GM23338 (cell line): Measurements from ENCODE around the gene ANXA6. TPM values are rescaled to one million over a fixed set of nuclear protein-coding genes. Genes with fewer than 3 reads are reported as not detected.

Experiments
- ATAC-seq: fragments of 200-7000 bp; cut with Tn5 transposase; 3 replicates; pipeline ENCODE4 v1.9.1; 2020
- DNase-seq: peaks from one replicate; pipeline ENCODE4 v3.0.0-alpha.2; 2015; ENCODE audit warnings: low spot score
- H2AFZ ChIP-seq: fragments of 200-600 bp; sonication (generic); 2 replicates; pipeline ENCODE4 v1.8.0; 2016; ENCODE audit warnings: antibody characterized with exemption, mild to moderate bottlenecking, moderate library complexity
- H3F3A ChIP-seq: fragments of 200-600 bp; sonication (generic); replicated peaks from 2 replicates; pipeline ENCODE4 v1.8.0; 2017; ENCODE audit warnings: antibody characterized with exemption, mixed run types, low read depth
- H3K27ac ChIP-seq: fragments of 200-600 bp; sonication (generic); 2 replicates; pipeline ENCODE4 v1.6.1; 2016; ENCODE audit warnings: low read depth
- H3K27me3 ChIP-seq: fragments of 200-600 bp; sonication (generic); 2 replicates; pipeline ENCODE4 v1.8.0; 2016; ENCODE audit warnings: mild to moderate bottlenecking, mixed run types, moderate library complexity; ENCODE audit not compliant: insufficient read depth
- H3K36me3 ChIP-seq: fragments of 200-600 bp; sonication (generic); 2 replicates; pipeline ENCODE4 v1.8.0; 2016; ENCODE audit warnings: mild to moderate bottlenecking; ENCODE audit not compliant: insufficient read depth
- H3K4me1 ChIP-seq: fragments of 200-600 bp; sonication (generic); 2 replicates; pipeline ENCODE4 v1.8.0; 2016; ENCODE audit warnings: mild to moderate bottlenecking, moderate library complexity; ENCODE audit not compliant: insufficient read depth
- H3K4me2 ChIP-seq: fragments of 200-600 bp; sonication (generic); 2 replicates; pipeline ENCODE4 v1.7.1; 2017; ENCODE audit warnings: mixed run types
- H3K4me3 ChIP-seq: fragments of 200-600 bp; sonication (generic); 2 replicates; pipeline ENCODE4 v1.6.1; 2016; ENCODE audit warnings: mixed run types
- H3K79me2 ChIP-seq: fragments of 200-600 bp; sonication (generic); replicated peaks from 2 replicates; pipeline ENCODE4 v1.8.0; 2017; ENCODE audit warnings: mild to moderate bottlenecking; ENCODE audit not compliant: insufficient read depth
- H3K9me2 ChIP-seq: fragments of 200-600 bp; sonication (generic); 2 replicates; pipeline ENCODE4 v1.8.0; 2017; ENCODE audit not compliant: insufficient read depth
- H4K20me1 ChIP-seq: fragments of 200-600 bp; sonication (generic); replicated peaks from 2 replicates; pipeline ENCODE4 v1.8.0; 2017; ENCODE audit warnings: mild to moderate bottlenecking; ENCODE audit not compliant: insufficient read depth
- H3K27ac Mint-ChIP-seq: 2 replicates; pipeline ENCODE4 v1.8.0; 2020; ENCODE audit warnings: inconsistent platforms, mild to moderate bottlenecking, moderate library complexity, mixed read lengths
- H3K27me3 Mint-ChIP-seq: 3 replicates; pipeline ENCODE4 v1.8.0; 2022; ENCODE audit warnings: low read depth, mild to moderate bottlenecking, moderate library complexity, mixed read lengths, inconsistent platforms; ENCODE audit not compliant: insufficient read depth, poor library complexity
- H3K36me3 Mint-ChIP-seq: 3 replicates; pipeline ENCODE4 v1.8.0; 2021; ENCODE audit warnings: low read depth, mild to moderate bottlenecking, inconsistent platforms, moderate library complexity, mixed read lengths
- H3K4me1 Mint-ChIP-seq: 3 replicates; pipeline ENCODE4 v1.8.0; 2020; ENCODE audit warnings: mild to moderate bottlenecking, inconsistent platforms, mixed read lengths
- H3K4me3 Mint-ChIP-seq: 3 replicates; pipeline ENCODE4 v1.8.0; 2021; ENCODE audit warnings: moderate library complexity, mild to moderate bottlenecking, inconsistent platforms, mixed read lengths
- H3K9me3 Mint-ChIP-seq: 3 replicates; pipeline ENCODE4 v1.8.0; 2020; ENCODE audit warnings: moderate library complexity, mild to moderate bottlenecking, inconsistent platforms, mixed read lengths
- ETS1 ChIP-seq: IDR thresholded peaks from 2 replicates; pipeline ENCODE4 v1.6.1; 2016; ENCODE audit warnings: antibody characterized with exemption
- JUNB ChIP-seq: IDR thresholded peaks from one replicate; pipeline ENCODE4 v1.6.1; 2016; ENCODE audit warnings: antibody characterized with exemption; ENCODE audit not compliant: unreplicated experiment
- ZNF114 ChIP-seq: fragments of 250-450 bp; sonication (Bioruptor Pico); IDR thresholded peaks from 2 replicates; pipeline ENCODE4 v1.5.0; 2020; ENCODE audit warnings: mild to moderate bottlenecking, moderate library complexity
- ZNF462 ChIP-seq: fragments of 250-450 bp; sonication (Bioruptor Pico); IDR thresholded peaks from 2 replicates; pipeline ENCODE4 v1.5.0; 2020; ENCODE audit warnings: mild to moderate bottlenecking, moderate library complexity
- polyA plus RNA-seq: library from polyadenylated mRNA; unstranded; fragments of >200 nt; fragmentation: Nextera tagmentation; extraction: Ambion mirVana; gene quantifications from 2 replicates; pipeline ENCODE4 v1.2.1, GENCODE V29; 2016
- total RNA-seq: library from RNA; depleted of rRNA; stranded (reverse); fragments of >200 nt; shearing (Covaris generic); gene quantifications from 2 replicates; pipeline ENCODE4 v1.2.3, GENCODE V29; 2014

The ANXA6 gene
- total and polyA plus RNA-seq, 2 experiments from 2014 or later = 26.5 to 110 TPM

GRCh38 chr5:151130922-151131891 is 26.4 kb downstream of the ANXA6 start:
- no peaks in the 10 kb centered on the region for H4K20me1 ChIP-seq
- Mint-ChIP-seq H3K4me3 (no peak overlapping the region), H3K27ac (peak overlapping the region; percentile 54; the same call in 1 of the 2 replicates), H3K9me3 (no peaks in the 10 kb centered on the region), H3K36me3 (peaks cover 18% of the 10 kb centered on the region), H3K27me3 (peaks cover 6% of the 10 kb centered on the region), H3K4me1 (peaks cover 11% of the 10 kb centered on the region)
- H3K27me3 ChIP-seq = no peaks in the 10 kb centered on the region
- no peak overlapping the region for H2AFZ ChIP-seq
- DNase-seq = no peak
- H3K4me3 ChIP-seq = no peak overlapping the region
- H3K27ac ChIP-seq = no peak overlapping the region
- H3K36me3 ChIP-seq = peaks cover 7% of the 10 kb centered on the region; the same call in 1 of the 2 replicates
- H3K79me2 ChIP-seq = no peaks in the 10 kb centered on the region
- no peaks in the 10 kb centered on the region for H3F3A ChIP-seq
- no peak for TF ChIP-seq ZNF114
- H3K4me2 ChIP-seq = no peak overlapping the region
- no peaks in the 10 kb centered on the region for H3K9me2 ChIP-seq
- ATAC-seq = no peak
- no peaks in the 10 kb centered on the region for H3K4me1 ChIP-seq

GRCh38 chr5:151130235-151130921 is 27.2 kb downstream of the ANXA6 start:
- no peak overlapping the region for H3K27ac Mint-ChIP-seq
- ATAC-seq = no peak
- Histone ChIP-seq H3K9me2 (no peaks in the 10 kb centered on the region), H3F3A (no peaks in the 10 kb centered on the region), H3K27ac (no peak overlapping the region), H3K36me3 (peaks cover 13% of the 10 kb centered on the region), H2AFZ (no peak overlapping the region), H4K20me1 (peaks cover 6% of the 10 kb centered on the region; the same call in 1 of the 2 replicates), H3K4me3 (no peak overlapping the region), H3K4me2 (no peak overlapping the region), H3K4me1 (no peaks in the 10 kb centered on the region), H3K27me3 (no peaks in the 10 kb centered on the region), H3K79me2 (no peaks in the 10 kb centered on the region)
- TF ChIP-seq ZNF462 (CRISPR knock-in tag) = no peak
- no peak for TF ChIP-seq JUNB
- TF ChIP-seq ETS1 = no peak
- no peak overlapping the region for H3K4me3 Mint-ChIP-seq
- H3K27me3 Mint-ChIP-seq = peaks cover 11% of the 10 kb centered on the region
- no peak for DNase-seq
- H3K4me1 Mint-ChIP-seq = peaks cover 13% of the 10 kb centered on the region
- H3K36me3 Mint-ChIP-seq = peaks cover 22% of the 10 kb centered on the region
- no peaks in the 10 kb centered on the region for H3K9me3 Mint-ChIP-seq
